ENCODE results near the gene DOK6.

DOK6 gene

DNA sequence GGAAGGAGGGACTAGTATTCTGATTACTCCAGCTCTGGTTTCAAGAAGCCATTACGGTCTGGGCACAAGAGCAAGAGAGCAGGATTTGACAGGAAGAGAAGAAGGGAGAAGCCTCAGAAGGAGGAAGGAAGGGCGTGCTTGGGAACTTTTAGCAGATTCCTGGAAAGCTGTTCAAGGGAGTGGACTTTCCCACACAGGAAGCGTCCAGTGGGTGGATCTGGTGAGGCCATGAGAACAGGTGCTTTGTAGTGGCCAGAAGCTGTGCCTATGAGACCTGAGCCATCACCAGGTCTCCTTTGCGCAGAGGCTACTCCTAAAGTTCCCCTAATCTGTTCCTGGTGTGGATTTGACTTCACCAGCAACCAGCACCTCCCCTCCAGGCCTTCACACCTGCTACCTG lies 484.7 kb downstream of the DOK6 start:
- peaks cover under 1% of the 10 kb centered on the region for H3K9me3 Mint-ChIP-seq (ENCODE audit: low read depth)
- peaks cover 18% of the 10 kb centered on the region for H3K36me3 Mint-ChIP-seq
- peak overlapping the region; percentile 91 for H3K27ac Mint-ChIP-seq
- no peaks in the 10 kb centered on the region for H3K27me3 Mint-ChIP-seq
- H3K4me1 Mint-ChIP-seq (ENCODE audit: low read depth): peaks cover 59% of the 10 kb centered on the region
- H3K4me3 Mint-ChIP-seq: peak overlapping the region; percentile 20

- Mint-ChIP-seq H3K36me3 (peaks cover 20% of the 10 kb centered on the region), H3K4me3 (peak overlapping the region; percentile 61), H3K9me3 (ENCODE audit: low read depth) (peaks cover 5% of the 10 kb centered on the region), H3K27ac (peak overlapping the region; percentile 91), H3K4me1 (ENCODE audit: low read depth) (peaks cover 65% of the 10 kb centered on the region), H3K27me3 (no peaks in the 10 kb centered on the region)
Measured at GRCh38 chr18:69885841-69886531, 485.3 kb downstream of the DOK6 start.

DNA sequence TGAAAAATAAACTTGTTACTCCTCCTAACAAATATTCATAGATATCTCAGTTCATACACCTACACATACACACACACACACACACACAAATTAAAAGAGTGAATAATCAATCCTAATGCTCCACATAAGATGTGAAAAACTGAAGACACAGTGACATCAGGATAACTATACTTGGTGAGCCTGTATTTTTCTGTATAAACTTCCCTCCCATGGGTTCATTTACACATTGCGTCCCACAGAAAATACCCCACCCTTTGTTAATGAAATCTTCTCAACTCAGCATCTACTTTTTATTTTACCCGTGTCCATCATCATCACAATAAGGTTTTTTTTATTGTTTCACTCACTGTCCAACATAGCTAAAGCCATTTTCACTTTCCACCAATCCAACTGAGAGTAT lies 486.6 kb downstream of the DOK6 start:
- Mint-ChIP-seq H3K4me3 (no peak overlapping the region), H3K27ac (peak overlapping the region; percentile 72), H3K4me1 (ENCODE audit: low read depth) (peaks cover 72% of the 10 kb centered on the region)

GRCh38 chr18:69889009-69889408 lies 488.3 kb downstream of the DOK6 start:
- H3K27ac Mint-ChIP-seq: peak overlapping the region; percentile 88
- H3K9me3 Mint-ChIP-seq (ENCODE audit: low read depth): peaks cover 13% of the 10 kb centered on the region
- H3K4me3 Mint-ChIP-seq: peak overlapping the region; percentile 27
- peaks cover 72% of the 10 kb centered on the region for H3K4me1 Mint-ChIP-seq (ENCODE audit: low read depth)
- H3K36me3 Mint-ChIP-seq: peaks cover 41% of the 10 kb centered on the region
- no peaks in the 10 kb centered on the region for H3K27me3 Mint-ChIP-seq

More for the DNA sequence above, 486.6 kb downstream of the DOK6 start:
- peaks cover 29% of the 10 kb centered on the region for H3K36me3 Mint-ChIP-seq
- H3K27me3 Mint-ChIP-seq: no peaks in the 10 kb centered on the region
- peaks cover 13% of the 10 kb centered on the region for H3K9me3 Mint-ChIP-seq (ENCODE audit: low read depth)

DNA sequence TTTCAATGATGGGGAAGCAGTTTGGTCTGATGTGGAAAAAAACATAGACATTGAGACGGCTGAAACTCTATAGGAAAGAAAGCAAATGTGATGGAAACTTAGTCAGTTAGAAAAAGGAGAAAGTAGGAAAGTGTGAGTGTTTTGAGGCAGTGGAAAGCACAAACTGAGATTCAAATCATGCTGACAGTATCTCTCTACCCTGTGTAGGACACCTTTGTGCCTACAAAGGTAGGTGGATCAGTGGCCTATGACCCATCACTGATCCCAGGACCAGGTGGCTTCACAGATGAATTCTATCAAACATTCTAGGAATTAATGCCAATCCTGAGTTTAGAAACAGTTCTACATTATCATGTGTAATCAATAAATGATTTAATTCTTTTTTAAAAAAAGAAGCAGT lies 489.9 kb downstream of the DOK6 start:
- Mint-ChIP-seq H3K36me3 (peaks cover 47% of the 10 kb centered on the region), H3K27ac (peak overlapping the region; percentile 88), H3K27me3 (no peaks in the 10 kb centered on the region), H3K4me3 (peak overlapping the region; percentile 60), H3K4me1 (ENCODE audit: low read depth) (peaks cover 67% of the 10 kb centered on the region), H3K9me3 (ENCODE audit: low read depth) (peaks cover 13% of the 10 kb centered on the region)

GRCh38 chr18:69894467-69894866 lies 493.8 kb downstream of the DOK6 start:
- H3K4me1 Mint-ChIP-seq (ENCODE audit: low read depth): peaks cover 77% of the 10 kb centered on the region
- H3K9me3 Mint-ChIP-seq (ENCODE audit: low read depth): peaks cover 13% of the 10 kb centered on the region
- no peak overlapping the region for H3K4me3 Mint-ChIP-seq
- peaks cover 38% of the 10 kb centered on the region for H3K36me3 Mint-ChIP-seq
- no peaks in the 10 kb centered on the region for H3K27me3 Mint-ChIP-seq
- H3K27ac Mint-ChIP-seq: peak overlapping the region; percentile 62

GRCh38 chr18:69895066-69896047 lies 494.7 kb downstream of the DOK6 start:
- Mint-ChIP-seq H3K36me3 (peaks cover 41% of the 10 kb centered on the region), H3K27me3 (no peaks in the 10 kb centered on the region), H3K4me3 (no peak overlapping the region), H3K27ac (peak overlapping the region; percentile 92), H3K4me1 (ENCODE audit: low read depth) (peaks cover 74% of the 10 kb centered on the region), H3K9me3 (ENCODE audit: low read depth) (peaks cover 12% of the 10 kb centered on the region)

GRCh38 chr18:69897397-69898108 lies 496.9 kb downstream of the DOK6 start:
- Mint-ChIP-seq H3K36me3 (peaks cover 33% of the 10 kb centered on the region), H3K27me3 (no peaks in the 10 kb centered on the region), H3K9me3 (ENCODE audit: low read depth) (no peaks in the 10 kb centered on the region), H3K4me3 (peak overlapping the region; percentile 85), H3K4me1 (ENCODE audit: low read depth) (peaks cover 68% of the 10 kb centered on the region), H3K27ac (peak overlapping the region; percentile 92)

DNA sequence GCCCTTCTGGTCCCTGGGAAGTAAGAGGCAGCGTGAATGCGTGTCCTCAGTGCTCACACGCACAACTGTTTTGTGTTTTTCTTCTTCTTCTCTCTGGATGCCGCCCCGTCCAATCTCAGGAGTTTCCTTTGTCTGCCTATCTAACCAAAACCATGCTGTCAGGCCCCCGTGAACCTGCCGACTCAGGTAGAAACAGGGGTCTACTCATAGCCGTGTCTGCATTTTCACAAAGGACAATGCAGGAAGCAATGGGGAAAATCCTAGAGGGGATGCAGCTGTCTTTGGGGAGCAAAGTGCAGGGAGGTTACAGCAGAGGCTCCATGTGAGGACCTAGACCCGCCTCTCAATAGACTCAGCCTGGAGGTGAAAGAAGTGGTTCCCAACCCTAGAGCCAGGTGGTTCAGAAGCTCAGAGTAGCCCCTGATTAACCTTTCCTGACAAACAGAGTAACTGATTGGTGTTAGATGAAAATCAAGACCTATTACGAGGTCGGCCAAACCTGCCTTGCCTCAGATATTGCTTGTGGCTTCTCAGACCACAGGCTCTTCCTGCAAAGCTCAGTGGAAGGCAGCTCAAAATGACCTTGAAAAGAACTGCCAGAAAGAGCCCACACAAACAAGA lies 497.7 kb downstream of the DOK6 start:
- H3K27me3 Mint-ChIP-seq: no peaks in the 10 kb centered on the region
- H3K9me3 Mint-ChIP-seq (ENCODE audit: low read depth): no peaks in the 10 kb centered on the region
- H3K4me3 Mint-ChIP-seq: peak overlapping the region; percentile 85
- H3K36me3 Mint-ChIP-seq: peaks cover 30% of the 10 kb centered on the region
- H3K27ac Mint-ChIP-seq: peak overlapping the region; percentile 92
- H3K4me1 Mint-ChIP-seq (ENCODE audit: low read depth): peaks cover 68% of the 10 kb centered on the region
